ENCODE data around the gene MIDN. TPM values are rescaled to one million over a fixed set of nuclear protein-coding genes. Genes with fewer than 3 reads are reported as not detected.

The MIDN gene
- total and polyA plus RNA-seq, 4 donors: 39.7 to 185 (median 58.7) TPM

GRCh38 chr19:1274081-1274851 lies 25.9 kb downstream of the MIDN start:
- no peak overlapping the region for H3K4me3 ChIP-seq
- peaks cover 13 to 52% (median 43%) of the 10 kb centered on the region in 4 donors for H3K36me3 ChIP-seq (ENCODE audit: control insufficient read depth in 4 of 4, insufficient read depth in 4 of 4, low read length in 4 of 4)
- no peak overlapping the region for H3K9ac ChIP-seq (ENCODE audit: insufficient read depth in 1 of 2, low read length in 2 of 2)
- H3K27ac ChIP-seq (ENCODE audit: low read depth in 1 of 2, low read length in 1 of 2): peak overlapping the region; percentile 87 to 100
- TF ChIP-seq CTCF (IDR thresholded peaks at IDR 0.05; ENCODE audit: control extremely low read depth, extremely low read depth): no peak
- H3K9me3 ChIP-seq (ENCODE audit: control insufficient read depth in 4 of 4, insufficient read depth in 3 of 4, low read length in 3 of 4): no peaks in the 10 kb centered on the region
- WGBS, 2 donors: 86 to 87% methylated on average over 44 to 46 of the region's 46 CpGs
- DNase-seq (no peak), ATAC-seq (ENCODE audit: insufficient read depth, low FRiP score) (no peak)
- peaks cover 11 to 39% (median 28%) of the 10 kb centered on the region in 5 donors for H3K4me1 ChIP-seq (ENCODE audit: control insufficient read depth in 5 of 5, insufficient read depth in 5 of 5, low read length in 5 of 5)
- H3K27me3 ChIP-seq (ENCODE audit: control insufficient read depth in 3 of 3, insufficient read depth in 3 of 3, low read length in 2 of 3): no peaks in the 10 kb centered on the region

GRCh38 chr19:1274852-1275259 lies 26.5 kb downstream of the MIDN start:
- H3K36me3 ChIP-seq (ENCODE audit: control insufficient read depth in 4 of 4, insufficient read depth in 4 of 4, low read length in 4 of 4): peaks cover 13 to 52% (median 43%) of the 10 kb centered on the region in 4 donors
- H3K27ac ChIP-seq (ENCODE audit: low read depth in 1 of 2, low read length in 1 of 2): peak overlapping the region; percentile 87 to 100
- no peak for DNase-seq
- H3K4me3 ChIP-seq: peak overlapping the region; percentile 51
- peaks cover 11 to 40% (median 28%) of the 10 kb centered on the region in 5 donors for H3K4me1 ChIP-seq (ENCODE audit: control insufficient read depth in 5 of 5, insufficient read depth in 5 of 5, low read length in 5 of 5)
- H3K9me3 ChIP-seq (ENCODE audit: control insufficient read depth in 4 of 4, insufficient read depth in 3 of 4, low read length in 3 of 4): no peaks in the 10 kb centered on the region
- no peak overlapping the region for H3K9ac ChIP-seq (ENCODE audit: insufficient read depth in 1 of 2, low read length in 2 of 2)
- H3K27me3 ChIP-seq (ENCODE audit: control insufficient read depth in 3 of 3, insufficient read depth in 3 of 3, low read length in 2 of 3): no peaks in the 10 kb centered on the region
- no peak for TF ChIP-seq CTCF (IDR thresholded peaks at IDR 0.05; ENCODE audit: control extremely low read depth, extremely low read depth)
- 36 to 45% methylated on average over 39 to 44 of the region's 44 CpGs for WGBS, 2 donors
- no peak for ATAC-seq (ENCODE audit: insufficient read depth, low FRiP score)

DNA sequence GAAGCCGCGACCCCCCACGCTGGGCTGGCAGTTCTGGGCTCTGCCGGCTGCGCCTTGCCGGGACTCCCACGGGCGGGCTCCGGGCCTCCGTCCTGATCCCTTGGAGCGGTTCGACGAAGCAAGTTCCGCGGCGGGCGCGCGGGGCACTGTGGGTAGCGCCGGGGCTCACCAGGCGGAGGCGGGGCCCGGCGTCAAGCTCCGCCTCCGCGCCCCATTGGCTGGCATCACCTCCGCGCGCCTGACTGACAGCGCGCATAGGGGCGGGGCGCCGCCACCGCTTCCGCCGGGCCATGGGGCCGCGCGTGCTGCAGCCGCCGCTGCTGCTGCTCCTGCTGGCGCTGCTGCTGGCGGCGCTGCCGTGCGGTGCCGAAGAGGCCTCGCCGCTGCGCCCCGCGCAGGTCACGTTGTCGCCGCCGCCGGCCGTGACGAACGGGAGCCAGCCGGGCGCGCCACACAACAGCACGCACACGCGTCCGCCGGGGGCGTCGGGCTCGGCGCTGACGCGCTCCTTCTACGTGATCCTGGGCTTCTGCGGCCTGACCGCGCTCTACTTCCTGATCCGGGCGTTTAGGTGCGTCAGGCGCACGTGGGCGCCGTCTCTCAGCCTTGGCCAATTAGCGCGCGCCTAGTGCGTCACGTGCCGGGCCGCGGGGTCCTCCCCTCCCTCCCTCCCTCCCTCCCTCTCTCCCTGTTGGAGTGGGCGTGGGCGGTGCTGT lies 27.0 kb downstream of the MIDN start, which contains the start of gene FAM174C:
TSS of gene FAM174C (plus strand) at position 271 of the 716 bp plus-strand sequence. CDS start at position 291, 20 bp downstream.
- ATAC-seq (ENCODE audit: insufficient read depth, low FRiP score): peak; percentile 89
- WGBS, 2 donors: 0% methylated on average over 67 to 98 of the region's 98 CpGs
- peaks cover 7 to 36% (median 25%) of the 10 kb centered on the region in 5 donors for H3K4me1 ChIP-seq (ENCODE audit: control insufficient read depth in 5 of 5, insufficient read depth in 5 of 5, low read length in 5 of 5)

More for the DNA sequence above, 27.0 kb downstream of the MIDN start, which contains the start of gene FAM174C:
- no peaks in the 10 kb centered on the region for H3K9me3 ChIP-seq (ENCODE audit: control insufficient read depth in 4 of 4, insufficient read depth in 3 of 4, low read length in 3 of 4)
- no peaks in the 10 kb centered on the region for H3K27me3 ChIP-seq (ENCODE audit: control insufficient read depth in 3 of 3, insufficient read depth in 3 of 3, low read length in 2 of 3)
- H3K4me3 ChIP-seq: peak within 1 kb of the TSS; percentile 51
- peaks cover 13 to 52% (median 41%) of the 10 kb centered on the region in 4 donors for H3K36me3 ChIP-seq (ENCODE audit: control insufficient read depth in 4 of 4, insufficient read depth in 4 of 4, low read length in 4 of 4)
- peak within 1 kb of the TSS; percentile 96 to 100 for H3K27ac ChIP-seq (ENCODE audit: low read depth in 1 of 2, low read length in 1 of 2)
- TF ChIP-seq CTCF (IDR thresholded peaks at IDR 0.05; ENCODE audit: control extremely low read depth, extremely low read depth): no peak
- H3K9ac ChIP-seq (ENCODE audit: insufficient read depth in 1 of 2, low read length in 2 of 2): peak within 1 kb of the TSS in 1 of 2 donors; percentile 32
- DNase-seq: peak; percentile 96 to 98 (median 97)
